HepG2 (cell line): ENCODE measurements around the gene ANKRD29. TPM values are rescaled to one million over a fixed set of nuclear protein-coding genes. Genes with fewer than 3 reads are reported as not detected.

ENCODE experiments used
- BCL3 ChIP-seq: sonication (generic); formaldehyde crosslinking; IDR thresholded peaks from 2 replicates; pipeline ENCODE4 v1.5.1; 2020; ENCODE audit warnings: mild to moderate bottlenecking, missing genetic modification reagents, moderate library complexity
- MIER2 ChIP-seq: IDR thresholded peaks from 2 replicates; pipeline ENCODE4 v1.6.1; 2016; ENCODE audit warnings: missing biosample characterization, missing genetic modification reagents
- NFIC ChIP-seq: IDR thresholded peaks from 2 replicates; pipeline ENCODE4 v1.6.1; 2012; ENCODE audit warnings: mild to moderate bottlenecking, low read length, inconsistent platforms
- NFRKB ChIP-seq: fragments of 450-650 bp; IDR thresholded peaks from 2 replicates; pipeline ENCODE4 v1.6.1; 2017
- RBM22 ChIP-seq: fragments of 200-400 bp; formaldehyde crosslinking; optimal IDR thresholded peaks from 2 replicates; pipeline ENCODE3; 2017; ENCODE audit warnings: mild to moderate bottlenecking, low read length, moderate library complexity
- RERE ChIP-seq: IDR thresholded peaks from 2 replicates; pipeline ENCODE4 v1.6.1; 2016; ENCODE audit warnings: low read depth, missing genetic modification reagents, missing compliant biosample characterization
- RNF2 ChIP-seq: fragments of 450-650 bp; conservative IDR thresholded peaks from 2 replicates; pipeline ENCODE4 v1.6.1; 2016; ENCODE audit warnings: low read depth
- TAF15 ChIP-seq: fragments of 200-400 bp; formaldehyde crosslinking; IDR thresholded peaks from one replicate; pipeline ENCODE4 v1.6.1; 2018; ENCODE audit warnings: mild to moderate bottlenecking, low read depth, low read length; ENCODE audit not compliant: poor library complexity, severe bottlenecking
- ZBTB42 ChIP-seq: sonication (generic); formaldehyde crosslinking; IDR thresholded peaks from 2 replicates; pipeline ENCODE4 v1.5.0; 2020; ENCODE audit warnings: mild to moderate bottlenecking, missing genetic modification reagents
- ZNF276 ChIP-seq: sonication (generic); formaldehyde crosslinking; IDR thresholded peaks from 2 replicates; pipeline ENCODE4 v1.4.0; 2020; ENCODE audit warnings: mild to moderate bottlenecking, low read depth, missing genetic modification reagents
- ZNF512 ChIP-seq: sonication (generic); formaldehyde crosslinking; IDR thresholded peaks from 2 replicates; pipeline ENCODE4 v1.4.0; 2020; ENCODE audit warnings: mild to moderate bottlenecking, missing genetic modification reagents
- ZNF549 ChIP-seq: sonication (generic); formaldehyde crosslinking; IDR thresholded peaks from 2 replicates; pipeline ENCODE4 v1.5.0; 2020; ENCODE audit warnings: missing genetic modification reagents
- ZNF572 ChIP-seq: sonication (generic); formaldehyde crosslinking; IDR thresholded peaks from 2 replicates; pipeline ENCODE4 v1.5.1; 2020; ENCODE audit warnings: mild to moderate bottlenecking, missing genetic modification reagents
- polyA plus RNA-seq, 8 experiments: library from polyadenylated mRNA; depleted of rRNA in 3 of 8; stranded (reverse) in 7 of 8; unstranded in 1 of 8; fragments of >200 nt; fragmentation: Illumina TruSeq in 4 of 8; extraction: Trizol in 4 of 8; gene quantifications; 2 replicates each; pipeline versions ENCODE4 v1.2.1 to v1.2.3, GENCODE V29; 2011 to 2016; ENCODE audit warnings: low read depth in 4 of 8, missing spikeins in 1 of 8, mixed read lengths in 1 of 8; ENCODE audit not compliant: insufficient read depth in 1 of 8
- total RNA-seq, 5 experiments: library from RNA; depleted of rRNA; stranded (reverse); fragments of >200 nt; fragmentation: Illumina TruSeq; extraction: Trizol; gene quantifications; 2 replicates each; pipeline ENCODE4 v1.2.3, GENCODE V29; 2016; ENCODE audit warnings: low read depth in 1 of 5

Gene ANKRD29
- total and polyA plus RNA-seq, 2 of the 13 experiments (the other 11 are each of a cell fraction or from before 2014, with no cell fraction given) = not detected

GRCh38 chr18:23572012-23572411 lies 90.7 kb downstream of the ANKRD29 start (continued):
- TF ChIP-seq ZNF276 (CRISPR knock-in tag) = no peak
- TF ChIP-seq MIER2 (CRISPR knock-in tag) = no peak
- no peak for TF ChIP-seq ZNF549 (CRISPR knock-in tag)
- peak; percentile 49; the same call in 1 of the 2 replicates for TF ChIP-seq NFIC
- TF ChIP-seq ZBTB42 (CRISPR knock-in tag) = no peak
- TF ChIP-seq NFRKB = no peak
- TF ChIP-seq ZNF512 (CRISPR knock-in tag) = no peak
- TF ChIP-seq TAF15 = no peak
- TF ChIP-seq BCL3 (CRISPR knock-in tag) = no peak
- no peak for TF ChIP-seq RERE (CRISPR knock-in tag)
- TF ChIP-seq ZNF572 (CRISPR knock-in tag) = no peak
- TF ChIP-seq RNF2 = no peak
- no peak for TF ChIP-seq RBM22
